Smooth muscle cell (in vitro differentiated cells): ENCODE data around the gene FAAH. TPM values are rescaled to one million over a fixed set of nuclear protein-coding genes. Genes with fewer than 3 reads are reported as not detected.

Experiments
- DNase-seq: peaks from one replicate; lab custom pipeline; 2025; ENCODE audit not compliant: unreplicated experiment; lab: John Stamatoyannopoulos, UW
- H2AFZ ChIP-seq: fragments of 200-600 bp; sonication (generic); 2 replicates; pipeline ENCODE4 v1.6.0; 2016; ENCODE audit warnings: antibody characterized with exemption, low read depth, mild to moderate bottlenecking
- H3F3A ChIP-seq: fragments of 200-600 bp; sonication (generic); 2 replicates; pipeline ENCODE4 v1.6.0; 2017; ENCODE audit warnings: antibody characterized with exemption, low read depth
- H3K27ac ChIP-seq: fragments of 200-600 bp; sonication (generic); 2 replicates; pipeline ENCODE4 v1.5.1; 2016; ENCODE audit warnings: low read depth, mild to moderate bottlenecking
- H3K27me3 ChIP-seq: fragments of 200-600 bp; sonication (generic); 2 replicates; pipeline ENCODE4 v1.6.1; 2016; ENCODE audit warnings: low read depth, mild to moderate bottlenecking
- H3K36me3 ChIP-seq: fragments of 200-600 bp; sonication (generic); 2 replicates; pipeline ENCODE4 v1.5.1; 2016; ENCODE audit warnings: low read depth
- H3K4me1 ChIP-seq: fragments of 200-600 bp; sonication (generic); 2 replicates; pipeline ENCODE4 v1.5.1; 2016; ENCODE audit warnings: low read depth
- H3K4me2 ChIP-seq: fragments of 200-600 bp; sonication (generic); 2 replicates; pipeline ENCODE4 v1.6.0; 2016; ENCODE audit warnings: mild to moderate bottlenecking
- H3K4me3 ChIP-seq: fragments of 200-600 bp; sonication (generic); 2 replicates; pipeline ENCODE4 v1.5.1; 2016; ENCODE audit warnings: mild to moderate bottlenecking
- H3K79me2 ChIP-seq: fragments of 200-600 bp; sonication (generic); 2 replicates; pipeline ENCODE4 v1.6.0; 2016; ENCODE audit warnings: low read depth, mild to moderate bottlenecking
- H3K9ac ChIP-seq: fragments of 200-600 bp; sonication (generic); 2 replicates; pipeline ENCODE4 v1.6.0; 2016; ENCODE audit warnings: low read depth
- H3K9me3 ChIP-seq: fragments of 200-600 bp; sonication (generic); replicated peaks from 2 replicates; pipeline ENCODE4 v1.5.1; 2016; ENCODE audit warnings: low read depth
- H4K20me1 ChIP-seq: fragments of 200-600 bp; sonication (generic); 2 replicates; pipeline ENCODE4 v1.6.0; 2016; ENCODE audit warnings: low read depth
- CTCF ChIP-seq: fragments of 200-600 bp; sonication (generic); IDR thresholded peaks from 2 replicates; pipeline ENCODE4 v1.5.1; 2017; ENCODE audit warnings: borderline replicate concordance, mild to moderate bottlenecking, antibody characterized with exemption; ENCODE audit not compliant: insufficient read depth, poor library complexity, severe bottlenecking
- WGBS: methylation state at CpG from one replicate; pipeline ENCODE4 v1.1.7; 2016; ENCODE audit warnings: low lambda C conversion rate; 5-methylcytosine and 5-hydroxymethylcytosine counted together
- polyA plus RNA-seq: library from polyadenylated mRNA; unstranded; fragments of >200 nt; fragmentation: Nextera tagmentation; extraction: Ambion mirVana; gene quantifications from 2 replicates; pipeline ENCODE4 v1.2.1, GENCODE V29; 2016
- total RNA-seq: library from RNA; depleted of rRNA; stranded (reverse); fragments of >200 nt; gene quantifications from 2 replicates; pipeline ENCODE4 v1.2.3, GENCODE V29; 2014

FAAH gene
- total and polyA plus RNA-seq, 2 experiments from 2014 or later = 5.7 to 11.1 TPM

- H3F3A ChIP-seq = no peaks in the 10 kb centered on the region
- DNase-seq = no peak
- H2AFZ ChIP-seq = peak overlapping the region; percentile 72
- no peaks in the 10 kb centered on the region for H4K20me1 ChIP-seq
- H3K9ac ChIP-seq = no peak overlapping the region
- no peaks in the 10 kb centered on the region for H3K36me3 ChIP-seq
- peak overlapping the region; percentile 70 for H3K4me3 ChIP-seq
- no peaks in the 10 kb centered on the region for H3K79me2 ChIP-seq
- TF ChIP-seq CTCF = no peak
- H3K4me1 ChIP-seq = peaks cover 19% of the 10 kb centered on the region
- no peaks in the 10 kb centered on the region for H3K9me3 ChIP-seq
- peaks cover 4% of the 10 kb centered on the region for H3K27me3 ChIP-seq
- H3K27ac ChIP-seq = no peak overlapping the region
- 33% methylated on average over 12 of the region's 12 CpGs for WGBS
- peak overlapping the region; percentile 99 for H3K4me2 ChIP-seq
These were observed 607 bp upstream of the FAAH start for GRCh38 chr1:46393510-46393909.

DNA sequence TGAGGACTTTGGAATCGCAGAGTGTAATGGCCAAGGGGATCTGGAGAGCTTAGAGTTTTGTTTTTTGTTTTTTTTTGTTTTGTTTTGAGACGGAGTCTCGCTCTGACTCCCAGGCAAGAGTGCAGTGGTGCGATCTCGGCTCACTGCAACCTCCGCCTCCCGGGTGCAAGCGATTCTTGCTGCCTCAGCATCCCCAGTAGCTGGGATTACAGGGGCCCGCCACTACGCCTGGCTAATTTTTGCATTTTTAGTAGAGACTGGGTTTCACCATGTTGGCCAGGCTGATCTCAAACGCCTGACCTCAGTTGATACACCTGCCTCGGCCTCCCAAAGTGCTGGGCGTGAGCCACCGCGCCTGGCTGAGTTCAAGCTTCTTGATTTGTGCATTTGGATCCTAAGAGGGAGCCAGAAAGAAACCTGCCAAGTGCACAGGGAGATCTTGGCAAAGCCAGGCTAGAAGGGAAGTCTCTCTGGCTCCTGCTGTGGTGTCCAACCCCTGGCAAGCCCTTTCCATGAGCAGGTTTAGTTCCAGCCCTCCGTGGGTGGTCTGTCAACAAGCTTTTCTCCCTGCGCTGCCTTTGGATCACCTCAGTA lies 852 bp downstream of the FAAH start:
- H3K4me2 ChIP-seq = peak overlapping the region; percentile 99
- no peak for TF ChIP-seq CTCF
- H3K27me3 ChIP-seq = peaks cover 10% of the 10 kb centered on the region
- no peak overlapping the region for H3K27ac ChIP-seq
- H3K36me3 ChIP-seq = no peaks in the 10 kb centered on the region
- no peaks in the 10 kb centered on the region for H3F3A ChIP-seq
- no peaks in the 10 kb centered on the region for H3K9me3 ChIP-seq
- WGBS = 29% methylated on average over 17 of the region's 17 CpGs
- H3K4me3 ChIP-seq = peak overlapping the region; percentile 70
- no peaks in the 10 kb centered on the region for H3K79me2 ChIP-seq
- H4K20me1 ChIP-seq = no peaks in the 10 kb centered on the region
- peak overlapping the region; percentile 93 for H2AFZ ChIP-seq
- no peak for DNase-seq
- peaks cover 19% of the 10 kb centered on the region for H3K4me1 ChIP-seq
- H3K9ac ChIP-seq = no peak overlapping the region

DNA sequence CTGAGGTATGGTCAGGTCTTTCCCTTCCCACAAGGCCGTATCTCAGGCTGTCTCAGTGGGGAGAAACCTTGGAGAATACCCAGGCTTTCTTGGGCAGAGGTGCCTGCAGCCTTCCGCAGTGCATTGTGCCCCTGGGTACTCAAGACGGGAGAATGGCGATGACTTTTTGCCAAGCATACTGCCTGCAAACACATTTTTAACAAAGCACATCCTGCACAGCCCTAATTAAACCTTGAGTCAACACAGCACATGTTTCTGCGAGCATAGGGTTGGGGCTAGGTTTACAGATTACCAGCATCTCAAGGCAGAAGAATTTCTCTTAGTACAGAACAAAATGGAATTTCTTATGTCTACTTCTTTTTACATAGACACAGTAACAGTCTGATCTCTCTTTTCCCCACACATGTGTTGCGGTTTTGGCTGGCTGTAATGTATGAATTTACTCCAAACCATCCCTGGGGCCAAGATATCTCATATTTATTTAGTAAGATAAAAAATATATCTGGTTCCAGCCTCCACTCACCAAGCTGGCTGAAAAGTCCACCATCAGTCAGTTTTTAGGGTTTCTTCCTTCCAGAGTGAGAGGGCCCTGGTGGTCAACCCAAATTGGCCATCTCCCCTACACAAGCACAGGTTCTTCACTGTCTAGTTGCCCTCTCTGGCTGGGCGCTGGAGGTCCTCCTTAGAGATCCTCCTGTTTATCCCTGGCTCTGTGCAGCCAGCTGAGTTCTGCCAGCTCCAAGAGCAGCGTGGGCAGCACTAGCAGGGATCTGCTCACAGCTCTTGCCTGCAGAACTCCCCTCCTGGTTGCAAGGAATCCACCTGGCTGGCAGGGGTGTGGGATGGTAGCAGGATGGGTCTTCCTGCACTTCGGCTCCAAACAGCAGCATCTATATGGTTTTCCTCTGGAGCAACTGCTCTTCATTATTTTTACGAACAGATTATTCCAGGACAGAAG lies 2.6 kb downstream of the FAAH start:
- no peak for DNase-seq

More for the DNA sequence above, 2.6 kb downstream of the FAAH start:
- H3K4me2 ChIP-seq = no peak overlapping the region
- peaks cover 19% of the 10 kb centered on the region for H3K4me1 ChIP-seq
- 86% methylated on average over 10 of the region's 10 CpGs for WGBS
- no peak overlapping the region for H3K9ac ChIP-seq
- H3F3A ChIP-seq = no peaks in the 10 kb centered on the region
- peaks cover 10% of the 10 kb centered on the region for H3K27me3 ChIP-seq
- H3K9me3 ChIP-seq = no peaks in the 10 kb centered on the region
- H3K36me3 ChIP-seq = no peaks in the 10 kb centered on the region
- no peak overlapping the region for H3K4me3 ChIP-seq
- no peaks in the 10 kb centered on the region for H3K79me2 ChIP-seq
- H3K27ac ChIP-seq = no peak overlapping the region
- H4K20me1 ChIP-seq = no peaks in the 10 kb centered on the region
- no peak overlapping the region for H2AFZ ChIP-seq
- no peak for TF ChIP-seq CTCF
